Measurements from ENCODE around the gene CAMK1D.

GRCh38 chr10:12628964-12629766 is 279.8 kb downstream of the CAMK1D start:
- TF ChIP-seq POLR2A (IDR thresholded peaks at IDR 0.05) (no peak), CTCF (IDR thresholded peaks at IDR 0.05) (no peak), POLR2AphosphoS5 (IDR thresholded peaks at IDR 0.05) (no peak)

Measured in stomach (tissue), 4 donors.